Measurements from ENCODE around the gene PIGH.
A peak's percentile ranks its signal among the peaks of the same experiment; 100 is the strongest.

PIGH gene

GRCh38 chr14:67571275-67571990, 28.6 kb downstream of the PIGH start:
- DNase-seq (ENCODE audit: extremely low spot score): peak; percentile 72
- no peak for TF ChIP-seq SUZ12 (IDR thresholded peaks at IDR 0.05)
- no peak for TF ChIP-seq FOXA1 (IDR thresholded peaks at IDR 0.05)
- peak; percentile 78 for TF ChIP-seq PKNOX1 (IDR thresholded peaks at IDR 0.05)
- ChIA-PET CTCF (interaction anchor here (0.7 to 3.0 kb wide), 25 partner anchors 8 to 1212 kb away, joined by 3 to 42 read pairs (median 4); partner anchors contain the start of gene PLEKHH1), POLR2A (interaction anchor here (0.6 to 2.2 kb wide), 5 partner anchors 28 to 149 kb away, joined by 3 to 12 read pairs (median 7); partner anchors contain the start of genes PIGH and PLEKHH1)

- no peak for DNase-seq (ENCODE audit: extremely low spot score)
- TF ChIP-seq SP1 (IDR thresholded peaks at IDR 0.05) (no peak), FOXM1 (IDR thresholded peaks at IDR 0.05; ENCODE audit: borderline replicate concordance) (no peak), ZNF384 (IDR thresholded peaks at IDR 0.05) (no peak), PKNOX1 (IDR thresholded peaks at IDR 0.05) (no peak), CTBP1 (IDR thresholded peaks at IDR 0.05; ENCODE audit: borderline replicate concordance) (no peak), FOXK2 (IDR thresholded peaks at IDR 0.05) (no peak), LEF1 (IDR thresholded peaks at IDR 0.05; ENCODE audit: borderline replicate concordance) (no peak), ARNT (IDR thresholded peaks at IDR 0.05) (no peak), L3MBTL2 (conservative IDR thresholded peaks at IDR 0.05) (no peak), SUZ12 (IDR thresholded peaks at IDR 0.05) (no peak), TARDBP (IDR thresholded peaks at IDR 0.05) (no peak), BHLHE40 (IDR thresholded peaks at IDR 0.05; ENCODE audit: borderline replicate concordance) (no peak)
- POLR2A ChIA-PET: interaction anchor here (1.2 to 1.4 kb wide), 2 partner anchors 38 to 143 kb away, joined by 5 to 7 read pairs; partner anchors contain the start of gene PLEKHH1
- CTCF ChIA-PET: interaction anchor here (0.7 to 3.0 kb wide), 6 partner anchors 13 to 169 kb away, joined by 3 to 42 read pairs (median 14); partner anchors contain the start of gene PLEKHH1
Observed at GRCh38 chr14:67570453-67570852, 29.6 kb downstream of the PIGH start.

GRCh38 chr14:67569651-67570290, 30.3 kb downstream of the PIGH start:
- POLR2A ChIA-PET: no interaction called here
- DNase-seq (ENCODE audit: extremely low spot score): no peak
- CTCF ChIA-PET: interaction anchor here (1.4 to 3.0 kb wide), 4 partner anchors 12 to 143 kb away, joined by 6 to 42 read pairs (median 30); partner anchors contain the start of gene PLEKHH1
- TF ChIP-seq FOXM1 (IDR thresholded peaks at IDR 0.05; ENCODE audit: borderline replicate concordance) (no peak), LEF1 (IDR thresholded peaks at IDR 0.05; ENCODE audit: borderline replicate concordance) (no peak), ELF4 (IDR thresholded peaks at IDR 0.05) (no peak), TARDBP (IDR thresholded peaks at IDR 0.05) (no peak), L3MBTL2 (conservative IDR thresholded peaks at IDR 0.05) (no peak), NFRKB (IDR thresholded peaks at IDR 0.05) (no peak), SP1 (IDR thresholded peaks at IDR 0.05) (no peak), FOXK2 (IDR thresholded peaks at IDR 0.05) (no peak), CTBP1 (IDR thresholded peaks at IDR 0.05; ENCODE audit: borderline replicate concordance) (no peak), PKNOX1 (IDR thresholded peaks at IDR 0.05) (no peak), FOXA1 (IDR thresholded peaks at IDR 0.05) (no peak), SUZ12 (IDR thresholded peaks at IDR 0.05) (no peak), HDGF (IDR thresholded peaks at IDR 0.05; ENCODE audit: borderline replicate concordance) (no peak), BHLHE40 (IDR thresholded peaks at IDR 0.05; ENCODE audit: borderline replicate concordance) (no peak)

GRCh38 chr14:67569011-67569650, 30.9 kb downstream of the PIGH start:
- no peak for TF ChIP-seq ZNF384 (IDR thresholded peaks at IDR 0.05)
- no peak for TF ChIP-seq HDGF (IDR thresholded peaks at IDR 0.05; ENCODE audit: borderline replicate concordance)
- no peak for TF ChIP-seq L3MBTL2 (conservative IDR thresholded peaks at IDR 0.05)
- TF ChIP-seq ARNT (IDR thresholded peaks at IDR 0.05): no peak
- TF ChIP-seq FOXA1 (IDR thresholded peaks at IDR 0.05): no peak
- TF ChIP-seq LEF1 (IDR thresholded peaks at IDR 0.05; ENCODE audit: borderline replicate concordance): no peak
- TF ChIP-seq SUZ12 (IDR thresholded peaks at IDR 0.05): no peak
- TF ChIP-seq SP1 (IDR thresholded peaks at IDR 0.05): no peak
- TF ChIP-seq BHLHE40 (IDR thresholded peaks at IDR 0.05; ENCODE audit: borderline replicate concordance): no peak
- no peak for TF ChIP-seq ELF4 (IDR thresholded peaks at IDR 0.05)
- no peak for TF ChIP-seq FOXK2 (IDR thresholded peaks at IDR 0.05)
- no peak for TF ChIP-seq CTBP1 (IDR thresholded peaks at IDR 0.05; ENCODE audit: borderline replicate concordance)
- TF ChIP-seq PKNOX1 (IDR thresholded peaks at IDR 0.05): no peak
- TF ChIP-seq NFRKB (IDR thresholded peaks at IDR 0.05): no peak
- no peak for TF ChIP-seq TARDBP (IDR thresholded peaks at IDR 0.05)
- TF ChIP-seq FOXM1 (IDR thresholded peaks at IDR 0.05; ENCODE audit: borderline replicate concordance): no peak
- ChIA-PET CTCF (no interaction called here), POLR2A (no interaction called here)
- no peak for DNase-seq (ENCODE audit: extremely low spot score)

GRCh38 chr14:67567654-67568053, 32.4 kb downstream of the PIGH start:
- no peak for TF ChIP-seq CTBP1 (IDR thresholded peaks at IDR 0.05; ENCODE audit: borderline replicate concordance)
- no peak for TF ChIP-seq ARNT (IDR thresholded peaks at IDR 0.05)
- TF ChIP-seq FOXM1 (IDR thresholded peaks at IDR 0.05; ENCODE audit: borderline replicate concordance): no peak
- TF ChIP-seq ZNF384 (IDR thresholded peaks at IDR 0.05): no peak
- no peak for TF ChIP-seq ELF4 (IDR thresholded peaks at IDR 0.05)
- TF ChIP-seq FOXK2 (IDR thresholded peaks at IDR 0.05): no peak
- no peak for TF ChIP-seq TARDBP (IDR thresholded peaks at IDR 0.05)
- no peak for TF ChIP-seq L3MBTL2 (conservative IDR thresholded peaks at IDR 0.05)
- no peak for TF ChIP-seq NFRKB (IDR thresholded peaks at IDR 0.05)
- TF ChIP-seq PKNOX1 (IDR thresholded peaks at IDR 0.05): no peak
- no peak for TF ChIP-seq SP1 (IDR thresholded peaks at IDR 0.05)
- TF ChIP-seq HDGF (IDR thresholded peaks at IDR 0.05; ENCODE audit: borderline replicate concordance): no peak
- no peak for TF ChIP-seq SUZ12 (IDR thresholded peaks at IDR 0.05)
- no peak for TF ChIP-seq BHLHE40 (IDR thresholded peaks at IDR 0.05; ENCODE audit: borderline replicate concordance)
- no peak for TF ChIP-seq LEF1 (IDR thresholded peaks at IDR 0.05; ENCODE audit: borderline replicate concordance)
- TF ChIP-seq FOXA1 (IDR thresholded peaks at IDR 0.05): no peak

More at GRCh38 chr14:67567654-67568053, 32.4 kb downstream of the PIGH start:
- no peak for DNase-seq (ENCODE audit: extremely low spot score)
- ChIA-PET CTCF (interaction anchor here (0.6 to 1.3 kb wide), 2 partner anchors 40 to 102 kb away, joined by 3 to 6 read pairs; no protein-coding TSS in a partner anchor), POLR2A (no interaction called here)
